Sigmoid colon (tissue), 4 donors: ENCODE results near the gene CD44.

ENCODE experiments used
- CTCF ChIP-seq, 4 experiments: fragments of 450-650 bp in 3 of 4; fragments of 200-600 bp in 1 of 4; IDR thresholded peaks; one replicate each; pipeline ENCODE4 v1.5.1; 2016 to 2019; ENCODE audit warnings: antibody characterized with exemption in 4 of 4, mild to moderate bottlenecking in 3 of 4, moderate library complexity in 2 of 4
- POLR2A ChIP-seq, 2 donors: fragments of 450-650 bp; IDR thresholded peaks; one replicate each; pipeline ENCODE4 v1.6.1; 2016; ENCODE audit warnings: antibody characterized with exemption in 2 of 2, mild to moderate bottlenecking in 2 of 2, moderate library complexity in 2 of 2
- POLR2AphosphoS5 ChIP-seq, 4 donors: sonication (generic); formaldehyde crosslinking; IDR thresholded peaks; one replicate each; pipeline ENCODE4 v1.6.1; 2017; ENCODE audit warnings: antibody characterized with exemption in 4 of 4

GRCh38 chr11:35147235-35147634, 8.3 kb downstream of the CD44 start:
- TF ChIP-seq CTCF (IDR thresholded peaks at IDR 0.05) = no peak
- no peak for TF ChIP-seq POLR2A (IDR thresholded peaks at IDR 0.05)
- no peak for TF ChIP-seq POLR2AphosphoS5 (IDR thresholded peaks at IDR 0.05)
